Trophoblast cell (in vitro differentiated cells and primary cell): ENCODE data around the gene VIP.

Experiments
- DNase-seq, 2 donors: peaks; one replicate each; pipeline ENCODE4 v3.0.0-alpha.2; 2016
- H2AFZ ChIP-seq: 2 replicates; pipeline ENCODE4 v1.6.1; 2013; ENCODE audit warnings: low read length, moderate library complexity, mild to moderate bottlenecking; ENCODE audit not compliant: insufficient read depth, poor library complexity
- H2AK5ac ChIP-seq: 2 replicates; pipeline ENCODE4 v1.6.1; 2013; ENCODE audit warnings: mild to moderate bottlenecking, low read length
- H2BK120ac ChIP-seq: 2 replicates; pipeline ENCODE4 v1.6.1; 2013; ENCODE audit warnings: low read length, mild to moderate bottlenecking, moderate library complexity; ENCODE audit not compliant: insufficient read depth, poor library complexity
- H2BK12ac ChIP-seq: 2 replicates; pipeline ENCODE4 v1.6.1; 2013; ENCODE audit warnings: mild to moderate bottlenecking, low read length, moderate library complexity
- H2BK5ac ChIP-seq: 2 replicates; pipeline ENCODE4 v1.6.1; 2013; ENCODE audit warnings: low read length, low read depth, moderate library complexity, mild to moderate bottlenecking; ENCODE audit not compliant: poor library complexity
- H3K14ac ChIP-seq: 2 replicates; pipeline ENCODE4 v1.6.1; 2013; ENCODE audit warnings: mild to moderate bottlenecking, low read length
- H3K18ac ChIP-seq: 2 replicates; pipeline ENCODE4 v1.6.1; 2013; ENCODE audit warnings: mild to moderate bottlenecking, low read length
- H3K23ac ChIP-seq: 2 replicates; pipeline ENCODE4 v1.6.1; 2013; ENCODE audit warnings: low read length
- H3K27ac ChIP-seq: 2 replicates; pipeline ENCODE4 v1.5.1; 2013; ENCODE audit warnings: low read depth, mild to moderate bottlenecking, inconsistent platforms, low read length, moderate library complexity
- H3K27me3 ChIP-seq: 2 replicates; pipeline ENCODE4 v1.6.1; 2013; ENCODE audit warnings: inconsistent platforms, mild to moderate bottlenecking, low read length, moderate library complexity; ENCODE audit not compliant: insufficient read depth
- H3K36me3 ChIP-seq, 2 experiments: 1 replicate in 1 of 2; 2 replicates in 1 of 2; pipeline ENCODE4 v1.6.1; 2013; ENCODE audit warnings: low read length in 2 of 2, mild to moderate bottlenecking in 2 of 2, moderate library complexity in 1 of 2; ENCODE audit not compliant: insufficient read depth in 2 of 2, control insufficient read depth in 1 of 2
- H3K4ac ChIP-seq: 2 replicates; pipeline ENCODE4 v1.6.1; 2013; ENCODE audit warnings: low read depth, mild to moderate bottlenecking, low read length, moderate library complexity
- H3K4me1 ChIP-seq, 2 experiments: 1 replicate in 1 of 2; 2 replicates in 1 of 2; pipeline ENCODE4 v1.6.1; 2013; ENCODE audit warnings: low read length in 2 of 2, mild to moderate bottlenecking in 2 of 2, moderate library complexity in 1 of 2; ENCODE audit not compliant: insufficient read depth in 2 of 2, control insufficient read depth in 1 of 2
- H3K4me2 ChIP-seq: 2 replicates; pipeline ENCODE4 v1.6.1; 2013; ENCODE audit warnings: inconsistent platforms, mild to moderate bottlenecking, low read length, moderate library complexity
- H3K4me3 ChIP-seq: 2 replicates; pipeline ENCODE4 v1.5.1; 2013; ENCODE audit warnings: mild to moderate bottlenecking, low read depth, low read length, inconsistent platforms
- H3K79me1 ChIP-seq: one replicate; pipeline ENCODE4 v1.6.1; 2013; ENCODE audit warnings: low read length
- H3K79me2 ChIP-seq: 2 replicates; pipeline ENCODE4 v1.6.1; 2013; ENCODE audit warnings: low read length, mild to moderate bottlenecking; ENCODE audit not compliant: control insufficient read depth, insufficient read depth, poor library complexity
- H3K9ac ChIP-seq: 2 replicates; pipeline ENCODE4 v1.6.1; 2013; ENCODE audit warnings: mild to moderate bottlenecking, low read length
- H3K9me3 ChIP-seq: 2 replicates; pipeline ENCODE4 v1.6.1; 2013; ENCODE audit warnings: low read depth, mild to moderate bottlenecking, control low read depth, inconsistent platforms, low read length; ENCODE audit not compliant: insufficient read depth
- H4K12ac ChIP-seq: 2 replicates; pipeline ENCODE4 v1.6.1; 2013; ENCODE audit warnings: low read depth, mild to moderate bottlenecking, low read length, moderate library complexity
- H4K8ac ChIP-seq: 2 replicates; pipeline ENCODE4 v1.6.1; 2013; ENCODE audit warnings: low read depth, mild to moderate bottlenecking, low read length, moderate library complexity
- H4K91ac ChIP-seq: one replicate; pipeline ENCODE4 v1.6.1; 2013; ENCODE audit warnings: low read depth, mild to moderate bottlenecking, low read length, moderate library complexity
- WGBS: extraction: QIAGEN DNeasy Blood & Tissue Kit; methylation state at CpG from one replicate; pipeline ENCODE4 v1.1.7; 2013; ENCODE audit warnings: missing lambda C conversion rate; ENCODE audit not compliant: insufficient read length, insufficient coverage; ENCODE audit errors: extremely low coverage; 5-methylcytosine and 5-hydroxymethylcytosine counted together

VIP gene

GRCh38 chr6:152723398-152723797, 27.2 kb upstream of the VIP start:
- H3K9me3 ChIP-seq: no peaks in the 10 kb centered on the region
- H2AK5ac ChIP-seq: no peak overlapping the region
- H3K14ac ChIP-seq: no peak overlapping the region
- no peak overlapping the region for H4K12ac ChIP-seq
- no peak overlapping the region for H3K4me3 ChIP-seq
- no peak overlapping the region for H3K27ac ChIP-seq
- H3K79me1 ChIP-seq: no peaks in the 10 kb centered on the region
- H2BK5ac ChIP-seq: no peak overlapping the region
- WGBS: no CpG with 5 or more reads among the region's 1 CpG
- no peaks in the 10 kb centered on the region for H3K79me2 ChIP-seq
- H2BK12ac ChIP-seq: no peak overlapping the region
- H3K4ac ChIP-seq: no peak overlapping the region
- no peak overlapping the region for H3K4me2 ChIP-seq
- H4K91ac ChIP-seq: no peak overlapping the region
- H3K36me3 ChIP-seq: no peaks in the 10 kb centered on the region
- H3K4me1 ChIP-seq: peaks cover 3 to 5% of the 10 kb centered on the region in 2 experiments
- H3K9ac ChIP-seq: no peak overlapping the region
- H3K18ac ChIP-seq: no peak overlapping the region
- no peaks in the 10 kb centered on the region for H3K27me3 ChIP-seq
- no peak overlapping the region for H2AFZ ChIP-seq
- no peak overlapping the region for H3K23ac ChIP-seq
- no peak for DNase-seq
- no peak overlapping the region for H2BK120ac ChIP-seq
- no peak overlapping the region for H4K8ac ChIP-seq

DNA sequence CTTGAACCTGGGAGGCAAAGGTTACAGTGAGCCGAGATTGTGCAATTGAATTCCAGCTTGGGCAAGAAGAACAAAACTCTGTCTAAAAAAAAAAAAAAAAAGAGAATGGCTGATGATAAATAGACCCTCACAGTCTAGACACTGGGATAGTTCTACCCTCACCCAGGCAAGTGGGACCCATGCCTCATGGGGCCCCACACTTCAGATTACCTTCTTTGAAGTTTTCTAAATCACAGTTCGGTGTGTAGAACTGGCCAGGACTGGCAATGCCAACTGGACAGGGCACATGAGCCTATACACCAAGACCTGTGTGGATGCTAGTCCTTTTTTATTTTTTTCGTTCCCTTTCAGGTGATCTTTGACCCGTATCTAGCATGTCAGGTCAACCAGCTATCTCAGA, 24.3 kb upstream of the VIP start:
- H2AK5ac ChIP-seq: no peak overlapping the region
- WGBS: no CpG with 5 or more reads among the region's 4 CpGs
- H3K9ac ChIP-seq: no peak overlapping the region
- no peak overlapping the region for H3K4ac ChIP-seq
- H3K4me2 ChIP-seq: no peak overlapping the region
- H3K14ac ChIP-seq: no peak overlapping the region
- no peak overlapping the region for H4K8ac ChIP-seq
- no peak for DNase-seq
- H3K79me2 ChIP-seq: no peaks in the 10 kb centered on the region
- H2BK120ac ChIP-seq: no peak overlapping the region
- no peak overlapping the region for H4K12ac ChIP-seq
- no peak overlapping the region for H2BK5ac ChIP-seq
- H3K9me3 ChIP-seq: no peaks in the 10 kb centered on the region
- no peak overlapping the region for H3K23ac ChIP-seq
- H3K4me3 ChIP-seq: no peak overlapping the region
- H3K27me3 ChIP-seq: no peaks in the 10 kb centered on the region
- H3K18ac ChIP-seq: no peak overlapping the region
- no peak overlapping the region for H2AFZ ChIP-seq
- no peaks in the 10 kb centered on the region for H3K79me1 ChIP-seq
- no peak overlapping the region for H4K91ac ChIP-seq
- no peak overlapping the region for H3K27ac ChIP-seq
- H2BK12ac ChIP-seq: no peak overlapping the region
- peaks cover 3 to 5% of the 10 kb centered on the region in 2 experiments for H3K4me1 ChIP-seq
- H3K36me3 ChIP-seq: no peaks in the 10 kb centered on the region

GRCh38 chr6:152727507-152727906, 23.1 kb upstream of the VIP start:
- H3K79me2 ChIP-seq: no peaks in the 10 kb centered on the region

GRCh38 chr6:152734630-152735029, 16.0 kb upstream of the VIP start:
- no peak overlapping the region for H2BK5ac ChIP-seq
- no peak overlapping the region for H3K18ac ChIP-seq
- H3K4me2 ChIP-seq: no peak overlapping the region
- H3K23ac ChIP-seq: no peak overlapping the region
- H3K9ac ChIP-seq: no peak overlapping the region
- peaks cover 0 to 3% of the 10 kb centered on the region in 2 experiments for H3K36me3 ChIP-seq
- no peak overlapping the region for H4K8ac ChIP-seq
- no peak overlapping the region for H3K14ac ChIP-seq
- H3K4me3 ChIP-seq: no peak overlapping the region
- H3K27me3 ChIP-seq: no peaks in the 10 kb centered on the region
- no peak overlapping the region for H3K4ac ChIP-seq
- WGBS: no CpG with 5 or more reads among the region's 2 CpGs
- no peak overlapping the region for H2BK12ac ChIP-seq
- no peaks in the 10 kb centered on the region for H3K4me1 ChIP-seq
- no peak overlapping the region for H2AFZ ChIP-seq
- H3K9me3 ChIP-seq: peaks cover 1% of the 10 kb centered on the region
- H2AK5ac ChIP-seq: no peak overlapping the region
- H3K79me2 ChIP-seq: no peaks in the 10 kb centered on the region
- H4K12ac ChIP-seq: no peak overlapping the region
- H3K79me1 ChIP-seq: no peaks in the 10 kb centered on the region
- H2BK120ac ChIP-seq: no peak overlapping the region
- no peak overlapping the region for H3K27ac ChIP-seq
- DNase-seq: no peak
- no peak overlapping the region for H4K91ac ChIP-seq

More at GRCh38 chr6:152727507-152727906, 23.1 kb upstream of the VIP start:
- H3K4ac ChIP-seq: no peak overlapping the region
- no peak overlapping the region for H3K4me3 ChIP-seq
- H3K23ac ChIP-seq: no peak overlapping the region
- no peak overlapping the region for H2BK120ac ChIP-seq
- H4K12ac ChIP-seq: no peak overlapping the region
- no peak overlapping the region for H3K9ac ChIP-seq
- no peak overlapping the region for H2AK5ac ChIP-seq
- H3K4me1 ChIP-seq: no peaks in the 10 kb centered on the region
- no peak overlapping the region for H3K18ac ChIP-seq
- no peak overlapping the region for H2BK12ac ChIP-seq
- WGBS: no CpG with 5 or more reads among the region's 3 CpGs
- H3K14ac ChIP-seq: no peak overlapping the region
- no peaks in the 10 kb centered on the region for H3K9me3 ChIP-seq
- no peaks in the 10 kb centered on the region for H3K36me3 ChIP-seq
- no peak overlapping the region for H3K4me2 ChIP-seq
- no peaks in the 10 kb centered on the region for H3K79me1 ChIP-seq
- no peak overlapping the region for H3K27ac ChIP-seq
- H2BK5ac ChIP-seq: no peak overlapping the region
- no peaks in the 10 kb centered on the region for H3K27me3 ChIP-seq
- H4K91ac ChIP-seq: no peak overlapping the region
- no peak overlapping the region for H4K8ac ChIP-seq
- peak in 1 of 2 donors; percentile 12 for DNase-seq
- H2AFZ ChIP-seq: no peak overlapping the region
